ENCODE data around the gene TREH.

DNA sequence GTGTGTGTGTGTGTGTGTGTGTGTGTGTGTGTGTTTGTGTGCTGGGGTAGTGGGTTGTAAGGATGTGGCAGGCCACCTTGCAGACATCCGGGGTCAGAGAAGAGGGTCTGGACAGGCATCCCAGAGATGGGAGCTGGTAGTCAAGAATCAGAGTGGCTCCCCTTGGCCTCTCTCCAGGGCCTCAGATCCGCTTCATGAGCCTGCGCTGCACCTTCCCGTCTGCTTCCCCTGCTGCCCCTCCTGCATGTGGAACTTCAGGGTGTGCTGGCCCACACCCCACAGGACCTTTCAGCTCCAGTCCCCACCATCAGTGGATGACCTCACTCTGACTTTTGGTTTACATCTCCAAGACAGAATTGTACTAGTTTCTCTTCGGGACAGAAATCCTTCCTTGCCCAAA, 31.2 kb downstream of the TREH start:
- TF ChIP-seq, protein P1, sequence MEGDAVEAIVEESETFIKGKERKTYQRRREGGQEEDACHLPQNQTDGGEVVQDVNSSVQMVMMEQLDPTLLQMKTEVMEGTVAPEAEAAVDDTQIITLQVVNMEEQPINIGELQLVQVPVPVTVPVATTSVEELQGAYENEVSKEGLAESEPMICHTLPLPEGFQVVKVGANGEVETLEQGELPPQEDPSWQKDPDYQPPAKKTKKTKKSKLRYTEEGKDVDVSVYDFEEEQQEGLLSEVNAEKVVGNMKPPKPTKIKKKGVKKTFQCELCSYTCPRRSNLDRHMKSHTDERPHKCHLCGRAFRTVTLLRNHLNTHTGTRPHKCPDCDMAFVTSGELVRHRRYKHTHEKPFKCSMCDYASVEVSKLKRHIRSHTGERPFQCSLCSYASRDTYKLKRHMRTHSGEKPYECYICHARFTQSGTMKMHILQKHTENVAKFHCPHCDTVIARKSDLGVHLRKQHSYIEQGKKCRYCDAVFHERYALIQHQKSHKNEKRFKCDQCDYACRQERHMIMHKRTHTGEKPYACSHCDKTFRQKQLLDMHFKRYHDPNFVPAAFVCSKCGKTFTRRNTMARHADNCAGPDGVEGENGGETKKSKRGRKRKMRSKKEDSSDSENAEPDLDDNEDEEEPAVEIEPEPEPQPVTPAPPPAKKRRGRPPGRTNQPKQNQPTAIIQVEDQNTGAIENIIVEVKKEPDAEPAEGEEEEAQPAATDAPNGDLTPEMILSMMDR (IDR thresholded peaks at IDR 0.05): no peak
- TF ChIP-seq POLR2AphosphoS5 (IDR thresholded peaks at IDR 0.05) (no peak), POLR2A (IDR thresholded peaks at IDR 0.05) (no peak)
